MM.1S (cell line): ENCODE data around the gene SPACA1.

Experiments
- DNase-seq: peaks from one replicate; pipeline ENCODE4 v3.0.0-alpha.2; 2015
- H2AFZ ChIP-seq: fragments of 300-600 bp; sonication (generic); 2 replicates; pipeline ENCODE4 v1.6.0; 2016; ENCODE audit warnings: antibody characterized with exemption, low read length
- H3F3A ChIP-seq: fragments of 300-600 bp; sonication (generic); 2 replicates; pipeline ENCODE4 v1.6.1; 2016; ENCODE audit warnings: mild to moderate bottlenecking, antibody characterized with exemption, low read length, moderate library complexity, mixed read lengths; ENCODE audit not compliant: insufficient read depth
- H3K27ac ChIP-seq: fragments of 300-600 bp; sonication (generic); 2 replicates; pipeline ENCODE4 v1.5.1; 2016; ENCODE audit warnings: mild to moderate bottlenecking, low read length
- H3K27me3 ChIP-seq: fragments of 300-600 bp; sonication (generic); replicated peaks from 2 replicates; pipeline ENCODE4 v1.6.0; 2016; ENCODE audit warnings: low read length; ENCODE audit not compliant: insufficient read depth
- H3K36me3 ChIP-seq: fragments of 300-600 bp; sonication (generic); replicated peaks from 2 replicates; pipeline ENCODE4 v1.6.1; 2016; ENCODE audit warnings: mild to moderate bottlenecking, low read length, mixed read lengths; ENCODE audit not compliant: insufficient read depth
- H3K4me1 ChIP-seq: fragments of 300-600 bp; sonication (generic); 2 replicates; pipeline ENCODE4 v1.6.1; 2016; ENCODE audit warnings: low read length, mixed read lengths
- H3K4me2 ChIP-seq: fragments of 300-600 bp; sonication (generic); 2 replicates; pipeline ENCODE4 v1.6.0; 2016; ENCODE audit warnings: low read depth, low read length
- H3K4me3 ChIP-seq: fragments of 300-600 bp; sonication (generic); 2 replicates; pipeline ENCODE4 v1.5.1; 2016; ENCODE audit warnings: low read length, mixed read lengths
- H3K79me2 ChIP-seq: fragments of 300-600 bp; sonication (generic); 2 replicates; pipeline ENCODE4 v1.6.1; 2016; ENCODE audit warnings: mixed run types, low read length, mixed read lengths
- H3K9ac ChIP-seq: fragments of 300-600 bp; sonication (generic); 2 replicates; pipeline ENCODE4 v1.6.1; 2016; ENCODE audit warnings: low read length, mixed read lengths
- H3K9me2 ChIP-seq: fragments of 300-600 bp; sonication (generic); replicated peaks from 2 replicates; pipeline ENCODE4 v1.6.1; 2016; ENCODE audit warnings: mild to moderate bottlenecking, low read length, mixed read lengths; ENCODE audit not compliant: insufficient read depth
- H3K9me3 ChIP-seq: fragments of 300-600 bp; sonication (generic); replicated peaks from 2 replicates; pipeline ENCODE4 v1.6.1; 2016; ENCODE audit warnings: mild to moderate bottlenecking, low read length, mixed read lengths; ENCODE audit not compliant: insufficient read depth
- H4K20me1 ChIP-seq: fragments of 300-600 bp; sonication (generic); 2 replicates; pipeline ENCODE4 v1.6.1; 2016; ENCODE audit warnings: mild to moderate bottlenecking, low read length, moderate library complexity, mixed read lengths; ENCODE audit not compliant: insufficient read depth
- CTCF ChIP-seq: fragments of 300-600 bp; sonication (generic); IDR thresholded peaks from 2 replicates; pipeline ENCODE4 v1.5.1; 2016; ENCODE audit warnings: antibody characterized with exemption, low read length, mixed read lengths
- EZH2 ChIP-seq: fragments of 300-600 bp; sonication (generic); optimal IDR thresholded peaks from 2 replicates; pipeline ENCODE3; 2017; ENCODE audit warnings: low read depth, mild to moderate bottlenecking, antibody characterized with exemption, low read length, mixed read lengths
- EZH2phosphoT487 ChIP-seq: fragments of 300-600 bp; sonication (generic); IDR thresholded peaks from 2 replicates; pipeline ENCODE4 v1.6.1; 2018; ENCODE audit warnings: antibody characterized with exemption, low read length

SPACA1 gene

GRCh38 chr6:88105741-88106340 lies 58.2 kb downstream of the SPACA1 start:
- H4K20me1 ChIP-seq, result no peaks in the 10 kb centered on the region
- H3K4me1 ChIP-seq, result no peaks in the 10 kb centered on the region
- H3K9me2 ChIP-seq, result no peaks in the 10 kb centered on the region
- H3K36me3 ChIP-seq, result no peaks in the 10 kb centered on the region
- H3K79me2 ChIP-seq, result no peaks in the 10 kb centered on the region
- no peaks in the 10 kb centered on the region for H3F3A ChIP-seq
- H3K9me3 ChIP-seq, result no peaks in the 10 kb centered on the region
- H3K27me3 ChIP-seq, result no peaks in the 10 kb centered on the region
- no peak for DNase-seq
- no peak overlapping the region for H2AFZ ChIP-seq
- TF ChIP-seq EZH2phosphoT487 (no peak), CTCF (no peak), EZH2 (no peak)
- H3K27ac ChIP-seq, result no peak overlapping the region
- H3K4me2 ChIP-seq, result no peak overlapping the region
- H3K4me3 ChIP-seq, result no peak overlapping the region
- no peak overlapping the region for H3K9ac ChIP-seq

DNA sequence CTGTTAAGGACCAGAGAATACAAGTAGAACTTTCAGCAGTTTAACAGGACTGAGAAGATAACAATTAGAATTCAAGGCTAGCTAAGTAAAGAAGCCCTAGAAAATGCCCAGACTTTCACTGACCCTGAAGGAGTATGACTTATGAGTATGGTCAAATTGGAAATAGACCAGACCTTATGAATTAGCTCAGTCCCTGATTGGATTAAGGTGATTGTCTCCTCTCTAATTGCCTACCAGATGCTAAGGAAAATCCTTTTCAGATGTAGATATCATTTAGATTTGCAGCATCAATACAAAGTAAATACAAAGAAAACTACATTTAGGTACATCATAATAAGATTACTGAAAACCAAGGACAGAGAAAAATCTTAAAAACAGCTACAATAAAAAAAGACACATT lies 59.6 kb downstream of the SPACA1 start:
- Histone ChIP-seq H3K4me3 (no peak overlapping the region), H3K4me2 (no peak overlapping the region), H3F3A (no peaks in the 10 kb centered on the region), H3K9me3 (no peaks in the 10 kb centered on the region), H3K4me1 (no peaks in the 10 kb centered on the region), H3K27me3 (no peaks in the 10 kb centered on the region), H3K9me2 (no peaks in the 10 kb centered on the region), H3K27ac (no peak overlapping the region), H3K36me3 (no peaks in the 10 kb centered on the region), H4K20me1 (no peaks in the 10 kb centered on the region), H3K79me2 (no peaks in the 10 kb centered on the region), H3K9ac (no peak overlapping the region), H2AFZ (no peak overlapping the region)
- TF ChIP-seq EZH2phosphoT487 (no peak), CTCF (no peak), EZH2 (no peak)
- DNase-seq, result no peak

DNA sequence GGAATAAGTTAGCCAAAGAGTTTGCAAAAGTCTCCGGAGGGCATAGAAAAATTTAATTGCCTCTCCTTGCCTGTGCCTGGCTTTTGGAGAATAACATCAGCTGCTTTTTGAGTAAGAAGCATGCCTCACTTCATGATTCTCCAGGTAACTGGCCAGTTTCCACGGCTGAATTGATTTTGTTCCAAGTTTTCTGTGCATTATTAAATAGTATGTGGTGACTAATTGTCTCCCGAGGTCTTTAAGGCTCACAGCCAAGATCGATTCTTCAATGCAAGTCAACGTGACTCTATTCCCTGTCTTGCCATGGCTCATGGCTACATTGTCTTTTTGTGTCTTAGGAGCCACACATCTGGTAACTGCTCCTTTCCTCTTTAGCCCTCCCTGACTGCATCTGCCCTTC lies 64.3 kb downstream of the SPACA1 start:
- H2AFZ ChIP-seq, result no peak overlapping the region
- H3K9me2 ChIP-seq, result no peaks in the 10 kb centered on the region
- H3K4me1 ChIP-seq, result no peaks in the 10 kb centered on the region
- H4K20me1 ChIP-seq, result no peaks in the 10 kb centered on the region
- DNase-seq, result no peak
- no peak overlapping the region for H3K4me2 ChIP-seq
- no peak overlapping the region for H3K9ac ChIP-seq
- TF ChIP-seq CTCF, result no peak
- no peak for TF ChIP-seq EZH2phosphoT487
- no peak for TF ChIP-seq EZH2
- H3F3A ChIP-seq, result no peaks in the 10 kb centered on the region
- no peaks in the 10 kb centered on the region for H3K27me3 ChIP-seq
- H3K9me3 ChIP-seq, result no peaks in the 10 kb centered on the region
- no peak overlapping the region for H3K4me3 ChIP-seq
- no peaks in the 10 kb centered on the region for H3K36me3 ChIP-seq
- H3K79me2 ChIP-seq, result no peaks in the 10 kb centered on the region
- H3K27ac ChIP-seq, result no peak overlapping the region
